K562 (cell line): ENCODE measurements around the gene PRXL2A. TPM values are rescaled to one million over a fixed set of nuclear protein-coding genes. Genes with fewer than 3 reads are reported as not detected.

Experiments used
- CHD2 ChIP-seq: IDR thresholded peaks from 2 replicates; pipeline ENCODE4 v1.6.1; 2011; ENCODE audit warnings: low read depth, low read length
- ESRRB ChIP-seq: fragments of 250-450 bp; sonication (Bioruptor Pico); IDR thresholded peaks from 2 replicates; pipeline ENCODE4 v1.5.0; 2020; ENCODE audit warnings: mild to moderate bottlenecking, moderate library complexity, borderline replicate concordance
- ETS2 ChIP-seq: IDR thresholded peaks from 2 replicates; pipeline ENCODE4 v1.6.1; 2016; ENCODE audit warnings: borderline replicate concordance, missing genetic modification characterization, mild to moderate bottlenecking, moderate library complexity, missing compliant biosample characterization; ENCODE audit not compliant: poor library complexity, severe bottlenecking
- FOXK2 ChIP-seq, 2 experiments: fragments of 450-650 bp; IDR thresholded peaks in 1 of 2; conservative IDR thresholded peaks in 1 of 2; 2 replicates each; pipeline ENCODE4 v1.6.1; 2016; ENCODE audit warnings: low read depth in 2 of 2, mild to moderate bottlenecking in 1 of 2
- FOXO4 ChIP-seq: fragments of 450-650 bp; formaldehyde crosslinking; IDR thresholded peaks from 2 replicates; pipeline ENCODE4 v1.4.0; 2020; ENCODE audit warnings: mild to moderate bottlenecking, moderate library complexity
- HDAC1 ChIP-seq, 2 experiments: fragments of 450-650 bp; IDR thresholded peaks; 2 replicates each; pipeline ENCODE4 v1.6.1; 2016 to 2017; ENCODE audit warnings: inconsistent platforms in 1 of 2, mild to moderate bottlenecking in 1 of 2, moderate library complexity in 1 of 2
- KLF1 ChIP-seq: fragments of 450-650 bp; IDR thresholded peaks from 2 replicates; pipeline ENCODE4 v1.6.1; 2016; ENCODE audit warnings: missing genetic modification characterization, missing compliant biosample characterization
- MTA1 ChIP-seq: fragments of 450-650 bp; IDR thresholded peaks from 2 replicates; pipeline ENCODE4 v1.6.1; 2017; ENCODE audit warnings: borderline replicate concordance
- NFIC ChIP-seq: fragments of 450-650 bp; IDR thresholded peaks from 2 replicates; pipeline ENCODE4 v1.6.1; 2017; ENCODE audit warnings: mild to moderate bottlenecking, inconsistent platforms
- RCOR1 ChIP-seq, 2 experiments: IDR thresholded peaks; 2 replicates each; pipeline ENCODE4 v1.6.1; 2012; ENCODE audit warnings: low read depth in 2 of 2, low read length in 2 of 2, borderline replicate concordance in 1 of 2, improper control_type of control experiment in 1 of 2
- TAF15 ChIP-seq: fragments of 200-400 bp; formaldehyde crosslinking; IDR thresholded peaks from 2 replicates; pipeline ENCODE4 v1.6.1; 2017; ENCODE audit warnings: mild to moderate bottlenecking, low read depth, low read length, moderate library complexity
- TSHZ1 ChIP-seq: fragments of 250-450 bp; sonication (Bioruptor Pico); IDR thresholded peaks from 2 replicates; pipeline ENCODE4 v1.4.0; 2020; ENCODE audit warnings: mild to moderate bottlenecking, moderate library complexity
- ZNF253 ChIP-seq: fragments of 250-450 bp; sonication (Bioruptor Pico); conservative IDR thresholded peaks from 2 replicates; pipeline ENCODE4 v1.6.1; 2021; ENCODE audit warnings: mild to moderate bottlenecking
- ZNF407 ChIP-seq: fragments of 450-650 bp; IDR thresholded peaks from 2 replicates; pipeline ENCODE4 v1.6.1; 2016; ENCODE audit warnings: low read depth
- polyA plus RNA-seq, 8 experiments: library from polyadenylated mRNA; depleted of rRNA in 4 of 8; stranded (reverse) in 5 of 8; unstranded in 3 of 8; fragments of >200 nt; fragmentation: Nextera tagmentation in 2 of 8; fragmentation: Illumina TruSeq in 1 of 8; extraction: Ambion mirVana in 2 of 8; extraction: Trizol in 1 of 8; gene quantifications; 2 replicates each; pipeline versions ENCODE4 v1.2.1 to v1.2.3, GENCODE V29; 2011 to 2014; ENCODE audit warnings: inconsistent platforms in 1 of 8, missing spikeins in 1 of 8
- total RNA-seq, 7 experiments: library from RNA; depleted of rRNA in 6 of 7; stranded (reverse); fragments of >200 nt in 6 of 7; fragmentation: Illumina TruSeq in 2 of 7; extraction: Trizol in 2 of 7; gene quantifications; 2 replicates each; pipeline versions ENCODE4 v1.2.1 to v1.2.3, GENCODE V29; 2011 to 2021; ENCODE audit warnings: low replicate concordance in 1 of 7

The PRXL2A gene
- total and polyA plus RNA-seq, 9 of the 15 experiments (the other 6 are each of a cell fraction or from before 2014, with no cell fraction given) = 0.14 to 1.2 (median 0.75) TPM

- TF ChIP-seq CHD2 (no peak), HDAC1 (IDR thresholded peaks at IDR 0.05) (0 out of 4 replicates have a peak, but pooled peaks of 1 of the 2 experiments have one; percentile 12), FOXK2 (conservative IDR thresholded peaks at IDR 0.05 in 1 of 2, IDR thresholded peaks at IDR 0.05 in 1 of 2; ENCODE audit: low read depth in 2 of 2) (peak; percentile 79 to 86), NFIC (peak; percentile 40; the same call in 1 of the 2 replicates), TSHZ1 (CRISPR knock-in tag) (no peak), FOXO4 (CRISPR knock-in tag) (no peak), ESRRB (CRISPR knock-in tag) (no peak), ZNF407 (no peak), ETS2 (no peak), RCOR1 (IDR thresholded peaks at IDR 0.05; ENCODE audit: borderline replicate concordance in 1 of 2, low read depth in 2 of 2, low read length in 2 of 2) (0 out of 4 replicates have a peak, but pooled peaks of 1 of the 2 experiments have one; percentile 40), ZNF253 (no peak), TAF15 (no peak), MTA1 (no peak), KLF1 (tag) (no peak)
Observed at GRCh38 chr10:80414142-80414895, 6.0 kb downstream of the PRXL2A start (continued).
